Measurements from ENCODE around the gene CDC42. TPM values are rescaled to one million over a fixed set of nuclear protein-coding genes. Genes with fewer than 3 reads are reported as not detected.
"Not testable (repeated sequence)": the region's sequence is repeated elsewhere in the genome, so short reads cannot be mapped to it uniquely, and the experiment has no call there.

CDC42 gene
- total RNA-seq, 2 experiments from 2014 or later = 310 to 314 TPM

- H3K27me3 Mint-ChIP-seq = no peaks in the 10 kb centered on the region
- H3K9me3 Mint-ChIP-seq = no peaks in the 10 kb centered on the region
- DNase-seq = no peak
- peaks cover 24% of the 10 kb centered on the region for H3K36me3 Mint-ChIP-seq
- H3K4me3 Mint-ChIP-seq = no peak overlapping the region
- intact Hi-C loops (cut with micrococcal nuclease) = no loop called here
- peaks cover 86% of the 10 kb centered on the region for H3K4me1 Mint-ChIP-seq (ENCODE audit: low read depth)
- no peak overlapping the region for H3K27ac Mint-ChIP-seq
- POLR2A ChIA-PET = no interaction called here
- CTCF ChIA-PET = no interaction called here
These were observed 23.8 kb downstream of the CDC42 start for GRCh38 chr1:22076346-22076745.

- intact Hi-C loops (cut with micrococcal nuclease) = no loop called here
- Mint-ChIP-seq H3K4me3 (no peak overlapping the region), H3K4me1 (ENCODE audit: low read depth) (peaks cover 83% of the 10 kb centered on the region), H3K9me3 (no peaks in the 10 kb centered on the region), H3K36me3 (peaks cover 28% of the 10 kb centered on the region), H3K27ac (peak overlapping the region; percentile 58), H3K27me3 (no peaks in the 10 kb centered on the region)
- no peak for DNase-seq
- CTCF ChIA-PET = no interaction called here
- POLR2A ChIA-PET = interaction anchor here (0.6 kb wide), 1 partner anchor 11 kb away, joined by 3 read pairs; no protein-coding TSS in a partner anchor
These were observed 25.2 kb downstream of the CDC42 start for GRCh38 chr1:22077728-22078127.

- Mint-ChIP-seq H3K4me3 (no peak overlapping the region), H3K36me3 (peaks cover 28% of the 10 kb centered on the region), H3K27ac (peak overlapping the region; percentile 58), H3K4me1 (ENCODE audit: low read depth) (peaks cover 81% of the 10 kb centered on the region), H3K27me3 (no peaks in the 10 kb centered on the region), H3K9me3 (no peaks in the 10 kb centered on the region)
- ChIA-PET POLR2A (interaction anchor here (0.6 kb wide), 1 partner anchor 11 kb away, joined by 3 read pairs; no protein-coding TSS in a partner anchor), CTCF (no interaction called here)
- DNase-seq = no peak
- intact Hi-C loops (cut with micrococcal nuclease) = no loop called here
These were observed 25.6 kb downstream of the CDC42 start for GRCh38 chr1:22078133-22078532.

GRCh38 chr1:22080191-22080590 is 27.7 kb downstream of the CDC42 start:
- no peaks in the 10 kb centered on the region for H3K9me3 Mint-ChIP-seq
- no peak for DNase-seq
- H3K4me3 Mint-ChIP-seq = no peak overlapping the region
- intact Hi-C loops (cut with micrococcal nuclease) = no loop called here
- no peak overlapping the region for H3K27ac Mint-ChIP-seq
- H3K27me3 Mint-ChIP-seq = no peaks in the 10 kb centered on the region
- peaks cover 40% of the 10 kb centered on the region for H3K36me3 Mint-ChIP-seq
- ChIA-PET POLR2A (no interaction called here), CTCF (interaction anchor here (1.0 to 2.1 kb wide), 3 partner anchors 19 to 57 kb away, joined by 3 to 6 read pairs (median 6); no protein-coding TSS in a partner anchor)
- H3K4me1 Mint-ChIP-seq (ENCODE audit: low read depth) = peaks cover 79% of the 10 kb centered on the region

- Mint-ChIP-seq H3K27me3 (no peaks in the 10 kb centered on the region), H3K4me1 (ENCODE audit: low read depth) (peaks cover 91% of the 10 kb centered on the region), H3K4me3 (no peak overlapping the region), H3K27ac (peak overlapping the region; percentile 87), H3K9me3 (no peaks in the 10 kb centered on the region), H3K36me3 (peaks cover 59% of the 10 kb centered on the region)
- CTCF ChIA-PET = no interaction called here
- POLR2A ChIA-PET = no interaction called here
- intact Hi-C loops (cut with micrococcal nuclease) = loop anchor here (2.0 kb wide), 2 partner anchors 16 to 36 kb away; partner anchors contain the start of gene CDC42
- DNase-seq = no peak
These were observed 35.8 kb downstream of the CDC42 start for GRCh38 chr1:22088331-22088730.

GRCh38 chr1:22089134-22089571 is 36.6 kb downstream of the CDC42 start:
- intact Hi-C loops (cut with micrococcal nuclease) = loop anchor here (1.0 to 2.0 kb wide), 3 partner anchors 16 to 65 kb away; partner anchors contain the start of gene CDC42
- peak; percentile 46 for DNase-seq

GRCh38 chr1:22089787-22090186 is 37.3 kb downstream of the CDC42 start:
- H3K9me3 Mint-ChIP-seq = no peaks in the 10 kb centered on the region
- peaks cover 88% of the 10 kb centered on the region for H3K4me1 Mint-ChIP-seq (ENCODE audit: low read depth)
- peaks cover 55% of the 10 kb centered on the region for H3K36me3 Mint-ChIP-seq
- no peaks in the 10 kb centered on the region for H3K27me3 Mint-ChIP-seq
- POLR2A ChIA-PET = interaction anchor here (1.0 to 1.1 kb wide), 2 partner anchors 15 to 37 kb away, joined by 3 to 4 read pairs; partner anchors contain the start of gene CDC42
- H3K27ac Mint-ChIP-seq = peak overlapping the region; percentile 87
- H3K4me3 Mint-ChIP-seq = peak overlapping the region; percentile 36
- intact Hi-C loops (cut with micrococcal nuclease) = loop anchor here (1.0 to 2.0 kb wide), 3 partner anchors 15 to 65 kb away; partner anchors contain the start of gene CDC42
- no peak for DNase-seq
- CTCF ChIA-PET = no interaction called here

More at GRCh38 chr1:22089134-22089571, 36.6 kb downstream of the CDC42 start:
- peaks cover 58% of the 10 kb centered on the region for H3K36me3 Mint-ChIP-seq
- no peaks in the 10 kb centered on the region for H3K27me3 Mint-ChIP-seq
- peak overlapping the region; percentile 44 for H3K4me3 Mint-ChIP-seq
- H3K9me3 Mint-ChIP-seq = no peaks in the 10 kb centered on the region
- CTCF ChIA-PET = no interaction called here
- H3K27ac Mint-ChIP-seq = peak overlapping the region; percentile 87
- H3K4me1 Mint-ChIP-seq (ENCODE audit: low read depth) = peaks cover 90% of the 10 kb centered on the region
- POLR2A ChIA-PET = interaction anchor here (1.0 kb wide), 1 partner anchor 14 kb away, joined by 4 read pairs; no protein-coding TSS in a partner anchor

- ChIA-PET POLR2A (no interaction called here), CTCF (no interaction called here)
- intact Hi-C loops (cut with micrococcal nuclease) = no loop called here
- peak overlapping the region; percentile 87 for H3K27ac Mint-ChIP-seq
- H3K9me3 Mint-ChIP-seq = no peaks in the 10 kb centered on the region
- H3K4me1 Mint-ChIP-seq (ENCODE audit: low read depth) = peaks cover 83% of the 10 kb centered on the region
- H3K36me3 Mint-ChIP-seq = peaks cover 56% of the 10 kb centered on the region
- H3K27me3 Mint-ChIP-seq = no peaks in the 10 kb centered on the region
- H3K4me3 Mint-ChIP-seq = no peak overlapping the region
- no peak for DNase-seq
These were observed 38.4 kb downstream of the CDC42 start for GRCh38 chr1:22090867-22091266.

GRCh38 chr1:22092026-22092768 is 39.7 kb downstream of the CDC42 start:
- H3K9me3 Mint-ChIP-seq, H3K4me3 Mint-ChIP-seq, H3K27me3 Mint-ChIP-seq: not testable (repeated sequence)
- Mint-ChIP-seq H3K36me3 (peaks cover 52% of the 10 kb centered on the region), H3K27ac (peak overlapping the region; percentile 75), H3K4me1 (ENCODE audit: low read depth) (peaks cover 69% of the 10 kb centered on the region)
- DNase-seq = peak; percentile 75
- ChIA-PET POLR2A (interaction anchor here (1.8 kb wide), 1 partner anchor 38 kb away, joined by 5 read pairs; no protein-coding TSS in a partner anchor), CTCF (interaction anchor here (1.0 to 2.5 kb wide), 5 partner anchors 9 to 324 kb away, joined by 3 to 11 read pairs (median 4); partner anchors contain the start of gene CDC42)
- intact Hi-C loops (cut with micrococcal nuclease) = loop anchor here (1.0 kb wide), 2 partner anchors 13 to 67 kb away; no protein-coding TSS in a partner anchor

GRCh38 chr1:22093513-22093912 is 41.0 kb downstream of the CDC42 start:
- H3K9me3 Mint-ChIP-seq = no peaks in the 10 kb centered on the region
- no peak for DNase-seq
- ChIA-PET POLR2A (interaction anchor here (0.6 to 1.8 kb wide), 4 partner anchors 11 to 69 kb away, joined by 3 to 5 read pairs (median 4); no protein-coding TSS in a partner anchor), CTCF (interaction anchor here (1.0 to 2.5 kb wide), 4 partner anchors 8 to 40 kb away, joined by 3 to 11 read pairs (median 5); partner anchors contain the start of gene CDC42)
- peak overlapping the region; percentile 47 for H3K27ac Mint-ChIP-seq
- no peak overlapping the region for H3K4me3 Mint-ChIP-seq
- H3K36me3 Mint-ChIP-seq = peaks cover 56% of the 10 kb centered on the region
- intact Hi-C loops (cut with micrococcal nuclease) = no loop called here
- peaks cover 64% of the 10 kb centered on the region for H3K4me1 Mint-ChIP-seq (ENCODE audit: low read depth)
- H3K27me3 Mint-ChIP-seq = no peaks in the 10 kb centered on the region

- ChIA-PET POLR2A (no interaction called here), CTCF (no interaction called here)
- no peak overlapping the region for H3K4me3 Mint-ChIP-seq
- no peaks in the 10 kb centered on the region for H3K9me3 Mint-ChIP-seq
- DNase-seq = no peak
- H3K36me3 Mint-ChIP-seq = peaks cover 45% of the 10 kb centered on the region
- no peak overlapping the region for H3K27ac Mint-ChIP-seq
- intact Hi-C loops (cut with micrococcal nuclease) = no loop called here
- H3K27me3 Mint-ChIP-seq = no peaks in the 10 kb centered on the region
- peaks cover 63% of the 10 kb centered on the region for H3K4me1 Mint-ChIP-seq (ENCODE audit: low read depth)
These were observed 43.5 kb downstream of the CDC42 start for GRCh38 chr1:22096036-22096435.

- H3K36me3 Mint-ChIP-seq = peaks cover 42% of the 10 kb centered on the region
- H3K27ac Mint-ChIP-seq = no peak overlapping the region
- H3K4me3 Mint-ChIP-seq = no peak overlapping the region
- ChIA-PET POLR2A (no interaction called here), CTCF (interaction anchor here (1.2 kb wide), 1 partner anchor 9 kb away, joined by 4 read pairs; no protein-coding TSS in a partner anchor)
- DNase-seq = no peak
- H3K27me3 Mint-ChIP-seq = no peaks in the 10 kb centered on the region
- no peaks in the 10 kb centered on the region for H3K9me3 Mint-ChIP-seq
- intact Hi-C loops (cut with micrococcal nuclease) = no loop called here
- H3K4me1 Mint-ChIP-seq (ENCODE audit: low read depth) = peaks cover 64% of the 10 kb centered on the region
These were observed 44.0 kb downstream of the CDC42 start for GRCh38 chr1:22096463-22096862.
